T-helper 2 cell (primary cell): Measurements from ENCODE around the gene FAM240A.
A peak's percentile ranks its signal among the peaks of the same experiment; 100 is the strongest.

Experiments used
- DNase-seq, 5 experiments: peaks; one replicate each; pipeline versions ENCODE4 v3.0.0 to v3.0.0-alpha.2; 2012 to 2022

FAM240A gene

GRCh38 chr3:46628901-46629369, 16.6 kb downstream of the FAM240A start:
- DNase-seq: no peak

- DNase-seq: peak; percentile 52 to 83 (median 63)
Measured at GRCh38 chr3:46629551-46630517, 17.5 kb downstream of the FAM240A start.

GRCh38 chr3:46632792-46633191, 20.5 kb downstream of the FAM240A start:
- DNase-seq: no peak

GRCh38 chr3:46634856-46635255, 22.5 kb downstream of the FAM240A start:
- DNase-seq: no peak

- DNase-seq: no peak
Measured at GRCh38 chr3:46639221-46639620, 26.9 kb downstream of the FAM240A start.

GRCh38 chr3:46640927-46641326, 28.6 kb downstream of the FAM240A start:
- no peak for DNase-seq

- no peak for DNase-seq
Measured at GRCh38 chr3:46642971-46643370, 30.6 kb downstream of the FAM240A start.

- no peak for DNase-seq
Measured at GRCh38 chr3:46643701-46644100, 31.4 kb downstream of the FAM240A start.

GRCh38 chr3:46646700-46647099, 34.4 kb downstream of the FAM240A start:
- DNase-seq: no peak

GRCh38 chr3:46648096-46648495, 35.8 kb downstream of the FAM240A start:
- no peak for DNase-seq

GRCh38 chr3:46649436-46649835, 37.1 kb downstream of the FAM240A start:
- DNase-seq: no peak

- no peak for DNase-seq
Measured at GRCh38 chr3:46651084-46651483, 38.8 kb downstream of the FAM240A start.

GRCh38 chr3:46655271-46655670, 42.9 kb downstream of the FAM240A start:
- DNase-seq: no peak

- no peak for DNase-seq
Measured at GRCh38 chr3:46656778-46657556, 44.6 kb downstream of the FAM240A start.

- no peak for DNase-seq
Measured at GRCh38 chr3:46659285-46659684, 47.0 kb downstream of the FAM240A start.

- DNase-seq: no peak
Measured at GRCh38 chr3:46660003-46660402, 47.7 kb downstream of the FAM240A start.

- DNase-seq: no peak
Measured at GRCh38 chr3:46660543-46661523, 48.5 kb downstream of the FAM240A start.

- DNase-seq: no peak
Measured at GRCh38 chr3:46661776-46662766, 49.7 kb downstream of the FAM240A start.

GRCh38 chr3:46662771-46663551, 50.6 kb downstream of the FAM240A start:
- DNase-seq: no peak

- no peak for DNase-seq
Measured at GRCh38 chr3:46663591-46664135, 51.3 kb downstream of the FAM240A start.
